DMS153 treated with DMSO at 0.1 percent for 48 hours (cell line): ENCODE data around the gene NARS2.
"Not testable (repeated sequence)": the region's sequence is repeated elsewhere in the genome, so short reads cannot be mapped to it uniquely, and the experiment has no call there.

ENCODE experiments used
- DNase-seq: peaks from one replicate; lab custom pipeline; 2025; ENCODE audit not compliant: unreplicated experiment; lab: John Stamatoyannopoulos, UW

NARS2 gene

GRCh38 chr11:78574386-78575381 is at the start of gene NARS2:
TSS of gene NARS2 (minus strand) at chr11:78574864. CDS start at chr11:78574488, 376 bp downstream.
- DNase-seq = peak; percentile 96

DNA sequence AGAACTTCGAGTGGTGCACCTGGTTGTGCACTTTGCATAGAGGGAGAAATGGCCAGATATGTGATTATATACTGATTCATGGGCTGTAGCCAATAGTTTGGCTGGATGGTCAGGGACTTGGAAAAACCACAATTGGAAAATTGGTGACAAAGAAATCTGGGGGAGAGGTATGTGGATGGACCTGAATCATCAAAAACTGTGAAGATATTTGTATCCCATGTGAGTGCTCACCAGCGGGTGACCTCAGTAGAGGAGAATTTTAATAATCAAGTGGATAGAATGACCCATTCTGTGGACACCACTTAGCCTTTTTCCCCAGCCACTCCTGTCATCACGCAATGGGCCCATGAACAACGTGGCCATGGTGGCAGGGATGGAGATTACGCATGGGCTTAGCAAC is 48.0 kb upstream of the NARS2 start:
- DNase-seq = no peak

GRCh38 chr11:78620159-78620558 is 45.5 kb upstream of the NARS2 start:
- no peak for DNase-seq

DNA sequence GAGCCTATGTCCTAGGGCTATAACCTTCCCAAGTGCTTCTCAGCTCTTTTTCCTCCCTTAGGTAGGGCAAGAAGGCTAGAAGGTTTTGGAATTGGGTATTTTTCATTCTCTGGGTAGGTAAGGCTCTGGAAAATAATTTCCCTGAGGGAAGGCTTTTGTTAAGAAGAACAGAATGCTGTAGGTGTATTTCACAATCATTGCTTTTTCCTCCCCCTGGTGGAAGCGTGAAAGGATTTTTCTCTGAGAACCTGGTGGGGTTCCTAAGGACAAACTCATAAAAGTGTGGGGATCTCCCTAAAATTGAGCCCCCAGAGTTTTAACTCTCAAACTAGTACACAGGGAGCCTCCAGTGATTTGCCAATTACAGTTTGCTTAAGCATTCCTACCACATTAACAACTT is 41.1 kb upstream of the NARS2 start:
- DNase-seq = no peak

DNA sequence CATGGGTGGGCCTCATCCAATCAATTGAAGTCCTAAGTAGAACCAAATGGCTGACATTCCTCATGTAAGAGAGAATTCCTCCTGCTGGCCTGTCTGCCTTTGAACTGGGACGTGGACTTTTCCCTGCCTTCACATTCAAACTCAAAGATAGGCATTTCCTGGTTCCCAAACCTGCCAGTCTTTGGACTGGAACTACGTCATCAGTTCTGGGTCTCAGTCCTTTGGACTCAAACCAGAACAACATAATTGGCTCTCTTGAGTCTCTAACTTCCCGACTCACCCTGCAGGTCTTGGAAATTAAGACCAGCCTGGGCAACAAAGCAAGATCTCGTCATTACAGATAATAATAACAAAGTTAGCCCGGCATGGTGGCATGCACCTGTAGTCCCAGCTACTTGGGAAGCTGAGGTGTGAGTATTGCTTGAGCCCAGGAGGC is 38.7 kb upstream of the NARS2 start:
- no peak for DNase-seq

GRCh38 chr11:78612721-78613377 is 38.2 kb upstream of the NARS2 start:
- DNase-seq = no peak

DNA sequence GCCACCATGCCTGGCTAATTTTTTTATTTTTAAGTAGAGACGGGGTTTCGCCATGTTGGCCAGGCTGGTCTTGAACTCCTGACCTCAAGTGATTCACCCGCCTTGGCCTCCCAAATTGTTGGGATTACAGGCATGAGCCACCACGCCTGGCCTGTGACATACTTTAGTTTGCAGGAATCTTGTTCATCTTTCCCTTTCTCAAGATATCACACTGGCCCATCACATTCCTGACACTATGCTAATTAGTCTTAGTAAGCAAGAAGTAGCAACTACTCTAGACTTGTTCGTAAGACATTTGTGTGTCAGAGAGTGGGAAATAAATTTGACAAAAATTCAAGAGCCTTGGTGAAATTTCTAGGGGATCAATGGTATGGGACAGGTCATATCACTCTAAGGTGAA is 34.7 kb upstream of the NARS2 start:
- not testable (repeated sequence) for DNase-seq

GRCh38 chr11:78607696-78608095 is 33.0 kb upstream of the NARS2 start:
- no peak for DNase-seq

DNA sequence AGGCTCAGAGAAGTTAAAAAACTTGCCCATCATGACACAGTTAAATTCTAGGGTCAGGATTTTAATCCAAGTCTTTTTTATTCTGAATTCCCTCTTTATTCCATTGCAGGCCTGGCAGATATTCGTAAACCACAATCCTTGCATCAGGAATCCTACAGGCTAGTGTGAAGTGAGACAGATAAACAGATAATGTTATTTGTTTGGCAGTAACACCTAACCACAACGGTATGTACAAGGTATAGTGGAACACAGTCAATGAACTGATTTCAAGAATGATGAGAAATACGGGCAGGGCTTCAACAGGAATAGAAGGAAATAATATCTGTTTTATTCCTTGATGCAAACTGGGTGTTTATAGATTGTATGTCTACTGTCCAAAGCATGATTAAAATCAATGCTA is 32.0 kb upstream of the NARS2 start:
- no peak for DNase-seq

DNA sequence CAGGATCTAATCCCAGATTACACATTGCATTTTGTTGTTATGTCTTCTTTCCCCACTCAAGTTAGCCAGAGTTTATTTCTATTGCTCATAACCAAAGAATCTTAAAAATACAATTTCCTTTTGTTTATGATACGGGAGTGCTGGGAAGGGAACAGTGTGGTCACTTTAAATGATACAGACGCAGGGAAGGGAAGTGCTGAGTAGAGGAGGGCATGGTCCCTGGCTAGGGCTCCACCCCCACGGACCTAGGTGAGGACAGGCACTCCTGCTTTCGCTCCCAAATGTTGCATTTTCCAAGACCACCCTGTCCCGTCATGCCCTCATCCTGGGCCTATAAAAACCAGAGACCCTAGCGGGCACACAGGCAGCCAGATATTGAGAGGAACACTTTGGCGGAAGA is 30.6 kb upstream of the NARS2 start:
- no peak for DNase-seq

DNA sequence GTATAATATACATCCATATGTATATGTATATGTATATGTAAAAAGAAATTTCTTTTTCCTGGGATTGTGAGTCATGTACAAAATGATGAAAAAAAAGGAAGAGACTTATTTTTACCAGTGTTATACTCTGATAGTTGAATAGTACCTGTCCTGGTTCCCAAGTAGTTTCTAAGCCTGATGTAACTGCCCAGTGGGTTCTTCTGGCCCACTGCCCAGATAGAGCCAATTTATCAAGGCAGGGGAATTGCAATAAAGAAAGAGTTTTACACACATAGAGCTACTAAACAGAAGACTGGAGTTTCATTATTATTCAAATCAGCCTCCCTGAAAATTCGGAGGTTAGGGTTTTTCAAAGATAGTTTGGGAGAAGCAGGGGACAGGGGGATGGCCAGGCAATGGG is 29.1 kb upstream of the NARS2 start:
- no peak for DNase-seq

- not testable (repeated sequence) for DNase-seq
Measured at GRCh38 chr11:78602771-78603170, 28.1 kb upstream of the NARS2 start.

- DNase-seq = not testable (repeated sequence)
Measured at GRCh38 chr11:78601066-78601465, 26.4 kb upstream of the NARS2 start.

GRCh38 chr11:78597579-78597978 is 22.9 kb upstream of the NARS2 start:
- not testable (repeated sequence) for DNase-seq

- no peak for DNase-seq
Measured at GRCh38 chr11:78595436-78596130, 20.9 kb upstream of the NARS2 start.

DNA sequence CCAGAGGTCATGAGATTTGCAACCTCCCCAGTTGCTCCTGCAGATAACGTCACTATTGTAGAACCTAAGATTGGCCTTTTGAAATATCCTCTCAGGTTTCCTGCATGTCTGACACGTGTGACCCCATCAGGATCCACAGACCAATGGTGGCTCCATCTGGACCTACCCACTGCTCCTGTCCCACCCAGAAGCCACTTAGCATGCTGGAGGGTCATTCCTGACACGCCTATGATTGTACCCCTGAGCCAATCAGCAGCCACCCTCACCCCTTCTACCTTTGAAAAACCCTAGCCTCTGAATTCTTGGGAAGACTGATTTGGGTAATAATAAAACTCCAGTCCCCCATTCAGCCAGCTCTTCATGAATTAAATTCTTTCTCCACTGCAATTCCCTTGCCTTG is 20.1 kb upstream of the NARS2 start:
- no peak for DNase-seq

- no peak for DNase-seq
Measured at GRCh38 chr11:78588517-78588916, 13.9 kb upstream of the NARS2 start.

GRCh38 chr11:78587446-78587845 is 12.8 kb upstream of the NARS2 start:
- no peak for DNase-seq

DNA sequence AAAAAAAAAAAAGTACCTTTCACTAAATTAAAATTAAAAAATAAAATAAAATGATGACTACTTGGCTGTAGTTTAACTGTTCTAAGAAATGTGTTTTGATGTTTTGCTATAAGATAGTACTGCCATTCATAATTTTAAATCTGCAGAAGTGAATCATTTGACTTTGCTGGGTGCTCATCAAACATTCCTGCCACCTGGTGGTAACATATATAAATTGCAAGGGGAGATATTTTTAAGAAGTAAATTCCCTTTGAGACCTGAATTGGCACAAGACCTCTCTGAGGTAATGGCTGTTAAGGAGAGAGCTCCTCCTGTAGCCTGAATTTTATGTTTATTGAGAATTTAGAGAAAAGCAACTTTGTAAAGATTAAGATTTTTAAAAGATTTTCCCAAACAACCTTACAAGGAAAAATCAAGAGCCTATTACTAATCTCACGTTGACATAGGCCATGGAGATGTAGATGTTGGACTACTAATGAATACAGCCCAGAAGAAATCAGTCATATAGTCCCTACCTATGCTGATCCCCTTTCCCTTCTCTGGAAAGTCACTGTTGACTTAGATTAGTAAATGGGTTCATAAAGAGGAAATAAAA is 11.9 kb upstream of the NARS2 start:
- DNase-seq = no peak

- no peak for DNase-seq
Measured at GRCh38 chr11:78583889-78584288, 9.2 kb upstream of the NARS2 start.

DNA sequence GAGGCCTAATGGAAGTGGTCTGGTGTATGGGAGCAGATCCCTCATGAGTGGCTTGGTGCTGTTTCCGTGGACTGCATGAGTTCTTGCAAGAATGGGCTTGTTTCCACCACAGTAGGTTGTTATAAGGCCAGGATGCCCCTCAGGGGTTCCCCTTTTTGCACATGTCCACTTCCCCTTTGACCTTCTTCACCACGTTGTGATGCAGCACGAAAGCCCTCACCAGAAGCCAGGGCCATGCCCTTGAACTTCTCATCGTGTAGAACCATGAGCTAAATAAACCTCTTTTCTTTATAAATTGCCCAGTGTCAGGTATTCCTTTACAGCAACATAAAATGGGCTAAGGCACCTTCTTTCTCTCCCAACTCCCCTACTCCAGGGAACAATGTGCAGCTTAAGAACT is 2.8 kb upstream of the NARS2 start:
- no peak for DNase-seq
